Calu3 (cell line): ENCODE measurements around the gene AP1G1. TPM values are rescaled to one million over a fixed set of nuclear protein-coding genes. Genes with fewer than 3 reads are reported as not detected.

Experiments
- BruUV-seq: library from RNA; stranded (reverse); fragments of 400-500 nt; replicated peaks from 2 replicates; lab custom pipeline; 2021; lab: Mats Ljungman, UMichigan
- CTCF ChIA-PET: fragments of 300-600 bp; sonication (Branson Sonifier 250); formaldehyde crosslinking; loops from one replicate; lab custom pipeline; 2022; ENCODE audit warnings: antibody characterized with exemption; lab: Charles Lee
- DNase-seq: peaks from one replicate; pipeline ENCODE4 v3.0.0; 2022
- H3K27ac Mint-ChIP-seq: one replicate; pipeline ENCODE4 v1.8.0; 2022; ENCODE audit warnings: mixed read lengths; ENCODE audit not compliant: unreplicated experiment
- H3K27me3 Mint-ChIP-seq: one replicate; pipeline ENCODE4 v1.8.0; 2022; ENCODE audit warnings: mixed read lengths; ENCODE audit not compliant: unreplicated experiment
- H3K36me3 Mint-ChIP-seq: one replicate; pipeline ENCODE4 v1.8.0; 2022; ENCODE audit warnings: mild to moderate bottlenecking, moderate library complexity, mixed read lengths; ENCODE audit not compliant: insufficient read depth, unreplicated experiment
- H3K4me1 Mint-ChIP-seq: one replicate; pipeline ENCODE4 v1.8.0; 2022; ENCODE audit warnings: mild to moderate bottlenecking, low read depth, mixed read lengths; ENCODE audit not compliant: unreplicated experiment
- H3K4me3 Mint-ChIP-seq: one replicate; pipeline ENCODE4 v1.8.0; 2022; ENCODE audit warnings: mild to moderate bottlenecking, low read depth, moderate library complexity, mixed read lengths; ENCODE audit not compliant: unreplicated experiment
- H3K9me3 Mint-ChIP-seq: one replicate; pipeline ENCODE4 v1.8.0; 2022; ENCODE audit warnings: low read depth, mixed read lengths; ENCODE audit not compliant: unreplicated experiment
- intact Hi-C: fragments of 100-400 bp; cut with micrococcal nuclease; formaldehyde crosslinking; loops from one replicate; pipeline ENCODE4 v1.10.0; 2022; ENCODE audit not compliant: unreplicated experiment
- total RNA-seq: library from RNA; stranded (reverse); gene quantifications from 2 replicates; pipeline ENCODE4 v1.2.3, GENCODE V29; 2022
- TF ChIP-seq, protein P1 (sequence below): fragments of 200-600 bp; IDR thresholded peaks from one replicate; pipeline ENCODE4 v1.8.0; 2022; ENCODE audit warnings: antibody characterized with exemption; ENCODE audit not compliant: unreplicated experiment

The AP1G1 gene
- total RNA-seq, 1 experiment from 2014 or later, result 144 TPM

DNA sequence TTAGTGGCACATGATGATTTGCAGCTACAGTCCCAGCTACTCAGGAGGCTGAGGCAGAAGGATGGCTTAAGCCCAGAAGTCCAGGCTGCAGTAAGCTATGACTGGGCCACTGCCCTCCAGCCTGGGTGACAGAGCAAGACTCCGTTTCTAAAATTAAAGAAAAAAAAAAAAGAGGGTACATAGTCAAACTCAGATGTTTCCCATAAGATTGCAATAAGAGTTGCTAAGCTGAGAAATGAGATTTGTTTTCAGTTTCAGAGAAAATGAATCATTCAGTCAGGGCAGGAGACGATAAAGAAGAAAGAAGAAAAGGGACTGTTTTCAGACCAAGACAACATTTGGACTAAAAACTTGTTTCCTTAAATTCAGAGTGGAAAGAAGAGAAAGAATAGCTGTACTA lies 54.0 kb downstream of the AP1G1 start:
- H3K4me1 Mint-ChIP-seq, result peaks cover 7% of the 10 kb centered on the region
- CTCF ChIA-PET, result no interaction called here
- H3K9me3 Mint-ChIP-seq, result no peaks in the 10 kb centered on the region
- TF ChIP-seq, protein P1, sequence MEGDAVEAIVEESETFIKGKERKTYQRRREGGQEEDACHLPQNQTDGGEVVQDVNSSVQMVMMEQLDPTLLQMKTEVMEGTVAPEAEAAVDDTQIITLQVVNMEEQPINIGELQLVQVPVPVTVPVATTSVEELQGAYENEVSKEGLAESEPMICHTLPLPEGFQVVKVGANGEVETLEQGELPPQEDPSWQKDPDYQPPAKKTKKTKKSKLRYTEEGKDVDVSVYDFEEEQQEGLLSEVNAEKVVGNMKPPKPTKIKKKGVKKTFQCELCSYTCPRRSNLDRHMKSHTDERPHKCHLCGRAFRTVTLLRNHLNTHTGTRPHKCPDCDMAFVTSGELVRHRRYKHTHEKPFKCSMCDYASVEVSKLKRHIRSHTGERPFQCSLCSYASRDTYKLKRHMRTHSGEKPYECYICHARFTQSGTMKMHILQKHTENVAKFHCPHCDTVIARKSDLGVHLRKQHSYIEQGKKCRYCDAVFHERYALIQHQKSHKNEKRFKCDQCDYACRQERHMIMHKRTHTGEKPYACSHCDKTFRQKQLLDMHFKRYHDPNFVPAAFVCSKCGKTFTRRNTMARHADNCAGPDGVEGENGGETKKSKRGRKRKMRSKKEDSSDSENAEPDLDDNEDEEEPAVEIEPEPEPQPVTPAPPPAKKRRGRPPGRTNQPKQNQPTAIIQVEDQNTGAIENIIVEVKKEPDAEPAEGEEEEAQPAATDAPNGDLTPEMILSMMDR, result no peak
- H3K27me3 Mint-ChIP-seq, result no peaks in the 10 kb centered on the region
- intact Hi-C loops, result no loop called here
- no peak overlapping the region for H3K4me3 Mint-ChIP-seq
- no peak for DNase-seq
- H3K27ac Mint-ChIP-seq, result no peak overlapping the region
- peaks cover 49% of the 10 kb centered on the region for H3K36me3 Mint-ChIP-seq
- BruUV-seq, result no TSS peak

DNA sequence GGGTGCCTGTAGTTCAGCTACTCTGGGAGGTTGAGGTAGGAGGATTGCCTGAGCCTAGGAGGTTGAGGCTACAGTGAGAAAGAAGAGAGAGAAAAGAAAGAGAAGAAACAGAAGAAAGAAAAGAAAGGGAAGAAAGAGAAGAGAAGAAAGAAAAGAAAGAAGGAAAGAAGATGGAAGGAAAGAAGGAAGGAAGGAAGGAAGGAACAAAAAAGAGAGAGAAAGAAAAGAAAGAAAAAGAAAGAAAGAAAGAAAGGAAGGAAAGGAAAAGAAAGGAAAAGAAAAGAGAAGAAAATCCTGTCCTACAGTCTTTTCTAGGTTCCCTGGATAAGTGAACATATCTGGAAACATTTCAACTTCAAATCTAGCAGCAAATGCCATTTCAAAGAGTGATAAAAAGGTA lies 54.5 kb downstream of the AP1G1 start:
- no peak for DNase-seq
- Mint-ChIP-seq H3K4me3 (no peak overlapping the region), H3K4me1 (peaks cover 7% of the 10 kb centered on the region), H3K27me3 (no peaks in the 10 kb centered on the region), H3K27ac (no peak overlapping the region), H3K9me3 (no peaks in the 10 kb centered on the region), H3K36me3 (peaks cover 52% of the 10 kb centered on the region)
- intact Hi-C loops, result no loop called here
- TF ChIP-seq, protein P1, result no peak
- BruUV-seq, result no TSS peak
- CTCF ChIA-PET, result no interaction called here

DNA sequence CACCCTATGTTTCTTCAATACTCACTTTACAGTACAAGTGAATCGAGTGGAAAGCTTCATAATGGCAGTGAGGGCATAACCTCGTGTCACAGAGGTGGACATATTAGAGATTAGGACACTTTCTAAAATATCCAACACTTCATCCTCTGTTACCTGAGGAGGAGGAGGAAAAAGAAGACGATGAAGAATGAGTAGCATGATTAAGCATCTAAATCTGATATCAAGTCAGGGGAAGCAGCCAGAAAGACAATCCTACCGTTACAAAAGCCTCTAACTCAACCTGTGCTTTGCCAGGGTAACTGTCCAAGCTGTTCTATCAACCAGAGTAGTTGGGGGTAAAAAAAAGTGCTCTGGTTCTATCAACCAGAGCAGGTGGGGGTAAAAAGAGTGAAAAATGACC lies 60.4 kb downstream of the AP1G1 start:
- H3K4me3 Mint-ChIP-seq, result no peak overlapping the region
- H3K9me3 Mint-ChIP-seq, result no peaks in the 10 kb centered on the region
- CTCF ChIA-PET, result interaction anchor here (1.6 kb wide), 1 partner anchor 213 kb away, joined by 4 read pairs; no protein-coding TSS in a partner anchor
- no peak overlapping the region for H3K27ac Mint-ChIP-seq
- no TSS peak for BruUV-seq
- peaks cover under 1% of the 10 kb centered on the region for H3K4me1 Mint-ChIP-seq
- intact Hi-C loops, result loop anchor here (10.0 kb wide), 2 partner anchors 103 to 183 kb away; no protein-coding TSS in a partner anchor
- peaks cover 65% of the 10 kb centered on the region for H3K36me3 Mint-ChIP-seq
- no peaks in the 10 kb centered on the region for H3K27me3 Mint-ChIP-seq
- DNase-seq, result no peak
- TF ChIP-seq, protein P1, result no peak

DNA sequence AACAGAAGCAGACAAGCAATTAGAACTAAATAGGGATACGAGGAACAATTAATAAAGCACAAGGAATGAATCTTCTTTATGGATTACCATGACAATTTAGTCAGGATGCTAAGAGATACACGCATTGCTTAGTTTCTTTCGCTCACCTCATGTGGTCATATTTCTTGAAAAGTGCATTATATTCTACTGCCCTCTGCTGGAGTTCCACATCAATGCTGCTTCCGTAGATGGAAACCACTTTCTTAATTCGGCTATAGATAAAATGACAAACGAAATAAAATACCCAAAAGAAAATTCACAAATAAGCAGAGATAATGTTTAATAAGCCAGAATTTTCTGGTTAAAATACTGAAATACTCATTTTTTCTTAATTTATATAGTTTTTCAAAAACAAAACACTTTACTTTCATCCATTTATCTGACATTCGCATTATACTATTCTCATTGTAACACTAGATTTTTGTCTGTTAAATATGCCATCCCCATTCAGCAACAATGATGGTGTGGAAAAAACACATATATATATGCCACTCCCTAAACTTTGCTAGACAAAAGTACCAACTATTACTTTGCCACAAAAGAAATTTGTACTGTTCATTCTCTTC lies 62.1 kb downstream of the AP1G1 start:
- H3K36me3 Mint-ChIP-seq, result peaks cover 67% of the 10 kb centered on the region
- DNase-seq, result peak; percentile 15
- TF ChIP-seq, protein P1, result peak; percentile 66
- no peak overlapping the region for H3K27ac Mint-ChIP-seq
- H3K4me1 Mint-ChIP-seq, result no peaks in the 10 kb centered on the region
- H3K4me3 Mint-ChIP-seq, result no peak overlapping the region
- intact Hi-C loops, result loop anchor here (10.0 kb wide), 2 partner anchors 102 to 182 kb away; no protein-coding TSS in a partner anchor
- no peaks in the 10 kb centered on the region for H3K27me3 Mint-ChIP-seq
- BruUV-seq, result no TSS peak
- CTCF ChIA-PET, result no interaction called here
- H3K9me3 Mint-ChIP-seq, result no peaks in the 10 kb centered on the region
